Measurements from ENCODE around the gene GPN2.

Gene GPN2

GRCh38 chr1:26854906-26855305, 35.2 kb downstream of the GPN2 start:
- Histone ChIP-seq H4K20me1 (ENCODE audit: insufficient read depth, low read length) (no peaks in the 10 kb centered on the region), H3K4me3 (ENCODE audit: low read depth in 1 of 2, low read length in 2 of 2) (no peak overlapping the region), H3K79me2 (ENCODE audit: insufficient read depth, low read length) (no peaks in the 10 kb centered on the region), H3K36me3 (ENCODE audit: insufficient read depth, low read length) (peaks cover 56% of the 10 kb centered on the region), H3K27ac (ENCODE audit: low read length) (no peak overlapping the region), H3K4me1 (ENCODE audit: insufficient read depth, low read length) (no peaks in the 10 kb centered on the region), H3K4me2 (ENCODE audit: insufficient read depth, low read length) (no peak overlapping the region), H3K9ac (ENCODE audit: low read depth, low read length) (no peak overlapping the region), H3K9me3 (ENCODE audit: insufficient read depth, low read length, severe bottlenecking) (no peaks in the 10 kb centered on the region), H2AFZ (ENCODE audit: low read depth, low read length) (no peak overlapping the region), H3K27me3 (ENCODE audit: insufficient read depth, low read length, poor library complexity) (no peaks in the 10 kb centered on the region)
- no peak for ATAC-seq (ENCODE audit: insufficient read depth, low read depth)
- TF ChIP-seq EZH2 (IDR thresholded peaks at IDR 0.05; ENCODE audit: borderline replicate concordance, low read depth, low read length, severe bottlenecking) (no peak), CTCF (IDR thresholded peaks at IDR 0.05; ENCODE audit: borderline replicate concordance, extremely low read depth, low read length, poor library complexity, severe bottlenecking) (no peak)
- no peak for DNase-seq

- Histone ChIP-seq H3K36me3 (ENCODE audit: insufficient read depth, low read length) (peaks cover 69% of the 10 kb centered on the region), H3K79me2 (ENCODE audit: insufficient read depth, low read length) (no peaks in the 10 kb centered on the region), H3K4me2 (ENCODE audit: insufficient read depth, low read length) (no peak overlapping the region), H3K4me3 (ENCODE audit: low read depth in 1 of 2, low read length in 2 of 2) (no peak overlapping the region), H3K27me3 (ENCODE audit: insufficient read depth, low read length, poor library complexity) (no peaks in the 10 kb centered on the region), H4K20me1 (ENCODE audit: insufficient read depth, low read length) (no peaks in the 10 kb centered on the region), H3K9me3 (ENCODE audit: insufficient read depth, low read length, severe bottlenecking) (no peaks in the 10 kb centered on the region), H3K27ac (ENCODE audit: low read length) (no peak overlapping the region), H3K4me1 (ENCODE audit: insufficient read depth, low read length) (no peaks in the 10 kb centered on the region), H2AFZ (ENCODE audit: low read depth, low read length) (no peak overlapping the region), H3K9ac (ENCODE audit: low read depth, low read length) (no peak overlapping the region)
- DNase-seq (no peak), ATAC-seq (ENCODE audit: insufficient read depth, low read depth) (no peak)
- TF ChIP-seq CTCF (IDR thresholded peaks at IDR 0.05; ENCODE audit: borderline replicate concordance, extremely low read depth, low read length, poor library complexity, severe bottlenecking) (no peak), EZH2 (IDR thresholded peaks at IDR 0.05; ENCODE audit: borderline replicate concordance, low read depth, low read length, severe bottlenecking) (no peak)
Measured at GRCh38 chr1:26853600-26853999, 36.5 kb downstream of the GPN2 start.

- peak; percentile 82 for DNase-seq
- no peaks in the 10 kb centered on the region for H3K9me3 ChIP-seq (ENCODE audit: insufficient read depth, low read length, severe bottlenecking)
- ATAC-seq (ENCODE audit: insufficient read depth, low read depth), result peak; percentile 96
- no peaks in the 10 kb centered on the region for H3K79me2 ChIP-seq (ENCODE audit: insufficient read depth, low read length)
- TF ChIP-seq CTCF (IDR thresholded peaks at IDR 0.05; ENCODE audit: borderline replicate concordance, extremely low read depth, low read length, poor library complexity, severe bottlenecking), result peak; percentile 90
- TF ChIP-seq EZH2 (IDR thresholded peaks at IDR 0.05; ENCODE audit: borderline replicate concordance, low read depth, low read length, severe bottlenecking), result no peak
- no peak overlapping the region for H3K27ac ChIP-seq (ENCODE audit: low read length)
- no peaks in the 10 kb centered on the region for H4K20me1 ChIP-seq (ENCODE audit: insufficient read depth, low read length)
- no peak overlapping the region for H3K4me3 ChIP-seq (ENCODE audit: low read depth in 1 of 2, low read length in 2 of 2)
- H3K36me3 ChIP-seq (ENCODE audit: insufficient read depth, low read length), result peaks cover 73% of the 10 kb centered on the region
- H3K27me3 ChIP-seq (ENCODE audit: insufficient read depth, low read length, poor library complexity), result no peaks in the 10 kb centered on the region
- H3K9ac ChIP-seq (ENCODE audit: low read depth, low read length), result no peak overlapping the region
- no peak overlapping the region for H3K4me2 ChIP-seq (ENCODE audit: insufficient read depth, low read length)
- H3K4me1 ChIP-seq (ENCODE audit: insufficient read depth, low read length), result no peaks in the 10 kb centered on the region
- H2AFZ ChIP-seq (ENCODE audit: low read depth, low read length), result no peak overlapping the region
Measured at GRCh38 chr1:26853156-26853555, 36.9 kb downstream of the GPN2 start.

GRCh38 chr1:26852701-26853100, 37.4 kb downstream of the GPN2 start:
- H2AFZ ChIP-seq (ENCODE audit: low read depth, low read length), result no peak overlapping the region
- H3K36me3 ChIP-seq (ENCODE audit: insufficient read depth, low read length), result peaks cover 76% of the 10 kb centered on the region
- no peak overlapping the region for H3K4me3 ChIP-seq (ENCODE audit: low read depth in 1 of 2, low read length in 2 of 2)
- H3K79me2 ChIP-seq (ENCODE audit: insufficient read depth, low read length), result no peaks in the 10 kb centered on the region
- H3K27ac ChIP-seq (ENCODE audit: low read length), result no peak overlapping the region
- H3K9ac ChIP-seq (ENCODE audit: low read depth, low read length), result no peak overlapping the region
- no peaks in the 10 kb centered on the region for H4K20me1 ChIP-seq (ENCODE audit: insufficient read depth, low read length)
- ATAC-seq (ENCODE audit: insufficient read depth, low read depth) (no peak), DNase-seq (no peak)
- H3K4me2 ChIP-seq (ENCODE audit: insufficient read depth, low read length), result no peak overlapping the region
- H3K4me1 ChIP-seq (ENCODE audit: insufficient read depth, low read length), result no peaks in the 10 kb centered on the region
- no peak for TF ChIP-seq EZH2 (IDR thresholded peaks at IDR 0.05; ENCODE audit: borderline replicate concordance, low read depth, low read length, severe bottlenecking)
- no peak for TF ChIP-seq CTCF (IDR thresholded peaks at IDR 0.05; ENCODE audit: borderline replicate concordance, extremely low read depth, low read length, poor library complexity, severe bottlenecking)
- H3K9me3 ChIP-seq (ENCODE audit: insufficient read depth, low read length, severe bottlenecking), result no peaks in the 10 kb centered on the region
- no peaks in the 10 kb centered on the region for H3K27me3 ChIP-seq (ENCODE audit: insufficient read depth, low read length, poor library complexity)
